Amygdala (tissue), 56 donors: ENCODE results near the gene ZNF606.

Experiments
- DNase-seq, 56 donors: peaks; one replicate each; lab custom pipeline; 2025; lab: John Stamatoyannopoulos, UW

ZNF606 gene

DNA sequence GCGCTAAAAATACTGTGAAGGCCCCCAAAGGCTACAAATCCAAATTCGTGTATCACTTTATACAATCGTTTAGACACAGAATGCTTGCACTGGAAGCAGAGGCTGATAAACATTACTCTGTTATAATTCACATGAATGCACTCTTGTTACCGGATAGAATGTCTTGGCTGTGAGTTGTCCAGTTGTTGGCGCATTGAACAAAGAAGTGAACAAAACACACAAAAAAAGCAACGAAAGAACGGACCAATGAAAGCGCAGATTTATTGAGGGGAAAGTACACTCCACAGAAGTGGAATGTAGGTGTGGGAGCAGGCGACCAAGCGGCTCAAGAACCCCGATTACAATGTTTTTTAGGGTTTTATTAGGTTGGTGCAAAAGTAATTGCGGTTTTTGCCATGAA is 66.9 kb downstream of the ZNF606 start:
- peak in 10 of 56 donors; percentile 3 to 69 (median 19) for DNase-seq

- DNase-seq = peak in 55 of 56 donors; percentile 1 to 91 (median 64)
Measured at GRCh38 chr19:57934820-57935665, 67.6 kb downstream of the ZNF606 start, which contains the start of gene ZNF418. Gene ZNF418, minus strand, starts transcription at chr19:57935402. Its CDS starts 1,580 bp downstream, at chr19:57933822.

DNA sequence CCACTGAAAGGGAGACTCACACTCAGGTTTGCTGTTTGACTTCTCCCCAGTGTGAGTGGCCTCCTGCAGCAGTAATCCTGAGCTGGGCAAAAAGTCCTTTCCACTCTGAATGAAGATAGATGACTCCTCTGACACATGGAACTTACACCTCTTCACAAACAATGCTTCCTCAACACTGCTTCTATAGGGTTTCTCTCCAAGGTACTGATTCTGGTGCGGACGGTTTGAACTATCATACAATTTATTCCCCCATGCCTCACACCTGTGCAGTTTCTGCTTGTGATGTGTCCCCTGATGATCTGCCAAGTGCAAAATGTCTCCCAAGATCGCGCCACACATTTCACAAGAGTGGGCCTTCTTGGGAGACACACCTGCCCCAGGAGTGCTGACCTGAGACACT is 75.0 kb downstream of the ZNF606 start:
- no peak for DNase-seq
